Measurements from ENCODE around the gene PPIE.
"Not testable (repeated sequence)": the region's sequence is repeated elsewhere in the genome, so short reads cannot be mapped to it uniquely, and the experiment has no call there.

Gene PPIE

DNA sequence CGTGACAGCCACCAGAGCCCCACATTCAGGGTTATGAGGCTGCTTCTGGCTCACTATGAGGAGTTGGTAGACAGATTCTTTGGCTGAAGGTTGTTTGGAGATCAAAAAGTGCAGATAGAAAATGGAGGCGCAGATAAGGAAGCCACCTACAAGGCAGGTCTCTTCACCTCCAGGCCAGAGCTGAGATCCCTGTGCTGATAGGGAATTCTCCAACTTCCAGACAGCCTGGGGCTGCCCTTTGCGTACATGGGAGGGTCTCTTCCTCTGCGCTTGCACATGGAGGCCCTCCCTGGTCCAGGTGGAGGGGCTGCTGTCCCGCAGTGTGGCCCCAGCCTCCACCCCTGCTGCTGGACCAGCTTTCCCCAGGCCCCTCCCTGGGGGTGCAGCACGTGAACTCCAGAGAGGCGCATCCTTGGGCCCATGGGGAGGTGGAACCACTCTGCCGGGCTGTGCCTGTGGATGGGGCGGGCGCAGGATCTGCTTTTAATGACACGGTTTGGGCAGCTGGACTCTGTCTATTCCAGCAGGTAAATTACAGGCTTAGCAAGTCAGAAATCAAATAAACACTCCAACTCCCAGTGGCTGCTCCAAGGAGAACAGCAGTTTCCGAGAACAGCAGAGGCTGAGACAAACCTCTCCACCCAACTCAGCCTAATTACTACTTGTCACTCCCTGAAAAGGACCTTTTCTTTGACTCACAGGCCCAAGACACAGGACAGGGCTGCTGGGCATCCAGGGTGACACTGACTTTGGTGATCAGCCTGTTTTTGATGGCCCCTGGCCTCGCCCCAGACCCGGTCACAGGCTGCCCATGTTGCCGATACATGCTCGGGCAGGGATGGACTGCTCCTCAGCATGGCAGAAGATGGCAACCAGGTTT, 20.1 kb downstream of the PPIE start:
- H3K4me3 ChIP-seq (ENCODE audit: low read length), result no peak overlapping the region
- DNase-seq (ENCODE audit: low read depth), result no peak
- TF ChIP-seq, protein P1, sequence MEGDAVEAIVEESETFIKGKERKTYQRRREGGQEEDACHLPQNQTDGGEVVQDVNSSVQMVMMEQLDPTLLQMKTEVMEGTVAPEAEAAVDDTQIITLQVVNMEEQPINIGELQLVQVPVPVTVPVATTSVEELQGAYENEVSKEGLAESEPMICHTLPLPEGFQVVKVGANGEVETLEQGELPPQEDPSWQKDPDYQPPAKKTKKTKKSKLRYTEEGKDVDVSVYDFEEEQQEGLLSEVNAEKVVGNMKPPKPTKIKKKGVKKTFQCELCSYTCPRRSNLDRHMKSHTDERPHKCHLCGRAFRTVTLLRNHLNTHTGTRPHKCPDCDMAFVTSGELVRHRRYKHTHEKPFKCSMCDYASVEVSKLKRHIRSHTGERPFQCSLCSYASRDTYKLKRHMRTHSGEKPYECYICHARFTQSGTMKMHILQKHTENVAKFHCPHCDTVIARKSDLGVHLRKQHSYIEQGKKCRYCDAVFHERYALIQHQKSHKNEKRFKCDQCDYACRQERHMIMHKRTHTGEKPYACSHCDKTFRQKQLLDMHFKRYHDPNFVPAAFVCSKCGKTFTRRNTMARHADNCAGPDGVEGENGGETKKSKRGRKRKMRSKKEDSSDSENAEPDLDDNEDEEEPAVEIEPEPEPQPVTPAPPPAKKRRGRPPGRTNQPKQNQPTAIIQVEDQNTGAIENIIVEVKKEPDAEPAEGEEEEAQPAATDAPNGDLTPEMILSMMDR (conservative IDR thresholded peaks at IDR 0.05; ENCODE audit: low read length), result no peak

DNA sequence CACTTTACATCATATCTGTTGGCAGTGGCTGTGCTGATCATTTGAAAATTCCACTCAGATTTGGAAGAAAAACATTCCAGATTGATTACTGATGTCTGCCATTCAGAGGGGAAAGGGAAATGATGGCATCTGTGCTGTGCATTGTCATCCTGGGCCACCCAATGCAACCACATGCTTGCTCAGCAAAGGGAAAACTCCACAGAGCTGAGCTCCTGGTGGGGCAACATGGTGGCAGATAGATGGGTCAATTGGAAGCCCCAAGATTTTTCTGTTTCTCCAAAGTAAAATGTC, 20.7 kb downstream of the PPIE start:
- H3K4me3 ChIP-seq (ENCODE audit: low read length), result no peak overlapping the region
- TF ChIP-seq, protein P1 (conservative IDR thresholded peaks at IDR 0.05; ENCODE audit: low read length), result no peak
- no peak for DNase-seq (ENCODE audit: low read depth)

DNA sequence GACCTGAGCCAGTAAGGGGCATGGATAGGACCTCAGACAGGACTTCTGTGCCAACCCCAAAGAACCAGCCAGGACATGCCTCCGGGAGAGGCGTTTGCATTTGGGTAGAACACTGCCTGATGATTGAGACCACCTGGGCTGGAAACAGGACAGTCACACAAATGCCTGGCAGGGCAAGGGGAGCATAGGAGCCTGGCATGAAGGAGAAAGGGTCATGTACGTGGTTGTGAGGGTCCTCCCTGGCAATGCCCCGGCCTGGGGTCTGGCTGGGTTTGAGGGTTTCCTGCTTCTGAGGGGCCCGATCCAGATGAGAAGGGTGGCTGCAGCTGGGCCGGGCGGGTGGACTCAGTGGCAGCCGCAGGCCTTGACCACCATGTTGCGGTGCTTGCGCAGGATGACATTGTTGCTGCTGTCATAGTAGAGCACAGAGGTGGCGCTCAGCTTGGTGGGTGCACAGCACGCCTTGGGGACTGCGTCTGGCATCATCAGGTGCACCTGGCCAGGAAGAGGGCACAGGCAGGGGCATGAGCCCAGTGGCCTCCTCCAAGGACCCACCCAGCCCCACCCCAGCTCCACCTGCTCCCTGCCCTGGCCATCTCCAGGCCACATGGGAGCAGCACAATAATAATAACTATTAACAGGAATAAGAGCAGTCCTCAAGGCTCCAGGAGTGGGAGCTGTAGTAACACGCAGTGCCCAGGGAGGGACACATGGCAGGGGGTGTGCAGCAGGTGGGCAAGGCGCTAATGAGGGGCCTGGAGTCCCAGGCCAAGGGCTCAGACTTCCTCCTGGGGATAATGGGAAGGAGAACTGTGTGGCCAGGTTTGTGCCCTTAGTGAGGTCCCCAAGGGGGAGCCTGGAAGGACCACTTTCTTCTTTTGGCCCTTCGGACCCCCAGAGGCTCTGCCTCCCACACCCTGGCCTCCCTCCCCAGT, 21.7 kb downstream of the PPIE start:
- no peak overlapping the region for H3K4me3 ChIP-seq (ENCODE audit: low read length)
- TF ChIP-seq, protein P1 (conservative IDR thresholded peaks at IDR 0.05; ENCODE audit: low read length), result no peak
- no peak for DNase-seq (ENCODE audit: low read depth)

DNA sequence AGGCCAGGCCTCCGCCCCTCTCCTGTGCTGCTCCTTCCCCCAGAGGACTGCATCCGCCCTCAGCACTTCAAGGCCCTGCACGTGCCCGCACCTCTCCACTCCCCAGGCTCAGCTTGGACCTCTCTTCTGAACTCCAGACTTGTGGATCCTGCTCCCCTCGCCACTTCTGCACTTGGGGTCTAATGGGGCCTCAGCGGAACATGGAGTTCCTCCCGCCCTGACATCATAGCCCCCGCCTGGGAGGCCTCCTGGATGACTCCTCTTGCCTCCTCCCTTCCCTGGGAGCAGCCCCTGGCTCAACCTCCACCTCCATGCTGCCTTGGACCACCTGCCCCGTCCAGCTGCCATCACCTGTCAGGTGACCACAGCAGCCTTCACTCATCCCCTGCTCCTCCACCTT, 22.3 kb downstream of the PPIE start:
- DNase-seq (ENCODE audit: low read depth), result no peak
- TF ChIP-seq, protein P1 (conservative IDR thresholded peaks at IDR 0.05; ENCODE audit: low read length), result no peak
- no peak overlapping the region for H3K4me3 ChIP-seq (ENCODE audit: low read length)

DNA sequence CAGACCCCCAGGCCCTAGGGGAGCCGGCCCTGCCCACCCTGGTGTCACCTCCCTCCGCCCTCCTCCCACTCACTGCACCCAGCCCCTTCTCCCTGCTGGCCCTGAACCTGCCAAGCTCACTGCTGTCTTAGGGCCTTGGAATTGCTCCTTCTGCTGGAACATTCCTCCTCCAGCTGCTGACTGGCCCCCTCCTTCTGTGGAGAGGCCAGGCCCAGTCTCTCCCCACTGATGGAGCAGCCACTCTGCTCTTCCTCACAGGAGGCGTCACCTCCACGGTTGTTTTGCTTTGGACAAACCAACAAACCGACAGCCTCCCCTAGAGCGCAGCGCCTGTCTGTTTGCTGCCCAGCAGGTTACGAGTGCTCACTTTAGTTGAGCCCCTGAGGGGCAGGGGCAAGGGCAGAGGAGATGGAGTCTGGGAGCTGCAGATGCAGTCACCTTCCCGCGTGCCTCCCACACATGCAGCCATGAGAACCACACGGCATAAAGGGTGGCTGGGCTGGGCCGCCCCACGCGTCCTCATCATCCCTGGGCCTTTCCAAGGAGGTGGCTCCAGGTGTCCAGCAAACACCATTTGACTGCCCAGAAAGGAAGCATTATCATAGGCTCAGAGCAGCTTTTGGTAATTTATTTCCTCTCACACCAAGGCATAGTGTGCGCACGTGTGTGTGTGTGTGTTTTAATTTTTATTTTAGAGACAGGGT, 23.0 kb downstream of the PPIE start:
- DNase-seq (ENCODE audit: low read depth), result no peak
- no peak overlapping the region for H3K4me3 ChIP-seq (ENCODE audit: low read length)
- TF ChIP-seq, protein P1 (conservative IDR thresholded peaks at IDR 0.05; ENCODE audit: low read length), result no peak

DNA sequence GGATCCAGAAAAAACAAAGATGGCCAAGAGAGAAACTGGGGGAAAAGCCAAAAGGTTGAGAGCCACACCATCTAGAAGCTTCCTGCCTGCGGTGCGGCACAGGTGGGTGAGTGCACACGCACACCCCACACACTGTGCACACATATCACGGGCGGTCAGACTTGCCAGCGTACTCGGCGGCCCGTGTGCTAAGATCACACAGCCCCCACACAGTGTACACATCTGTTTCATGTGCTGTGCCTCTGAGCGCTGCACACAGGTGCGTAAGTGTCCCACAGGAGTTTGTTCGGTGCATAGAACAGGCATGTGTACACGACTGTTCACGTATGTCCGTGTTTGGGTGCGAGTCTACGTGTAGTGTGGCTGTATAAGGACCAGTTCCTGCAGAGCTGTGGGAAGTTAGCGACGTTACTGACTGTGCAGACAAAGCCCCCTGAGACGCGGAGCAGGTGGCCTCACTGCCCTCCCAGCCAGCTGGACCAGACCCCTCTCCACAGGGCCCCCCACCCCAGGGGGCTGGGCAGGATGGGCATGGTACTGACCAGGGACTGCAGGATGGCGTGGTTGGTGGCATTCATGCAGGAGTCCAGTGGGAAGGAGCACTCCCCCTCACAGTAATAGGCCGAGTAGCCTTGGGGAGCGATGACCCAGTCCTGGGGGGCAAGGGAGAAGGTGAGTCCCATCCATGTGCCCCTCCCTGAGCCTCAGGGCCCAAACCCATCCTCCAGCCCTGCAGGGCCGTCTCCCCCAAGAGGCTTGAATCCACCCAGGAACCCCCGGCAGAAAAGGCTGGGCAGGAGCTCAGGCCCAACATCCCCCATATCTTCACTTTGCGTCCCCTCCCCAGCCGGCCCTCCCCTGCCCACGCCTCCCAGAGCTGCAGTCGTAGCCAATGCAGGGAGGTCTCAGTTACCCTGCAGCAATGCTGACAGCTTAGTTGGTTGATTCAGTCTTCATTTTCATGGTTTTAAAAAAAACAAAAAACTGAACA, 24.2 kb downstream of the PPIE start:
- TF ChIP-seq, protein P1 (conservative IDR thresholded peaks at IDR 0.05; ENCODE audit: low read length), result no peak
- DNase-seq (ENCODE audit: low read depth), result no peak
- no peak overlapping the region for H3K4me3 ChIP-seq (ENCODE audit: low read length)

DNA sequence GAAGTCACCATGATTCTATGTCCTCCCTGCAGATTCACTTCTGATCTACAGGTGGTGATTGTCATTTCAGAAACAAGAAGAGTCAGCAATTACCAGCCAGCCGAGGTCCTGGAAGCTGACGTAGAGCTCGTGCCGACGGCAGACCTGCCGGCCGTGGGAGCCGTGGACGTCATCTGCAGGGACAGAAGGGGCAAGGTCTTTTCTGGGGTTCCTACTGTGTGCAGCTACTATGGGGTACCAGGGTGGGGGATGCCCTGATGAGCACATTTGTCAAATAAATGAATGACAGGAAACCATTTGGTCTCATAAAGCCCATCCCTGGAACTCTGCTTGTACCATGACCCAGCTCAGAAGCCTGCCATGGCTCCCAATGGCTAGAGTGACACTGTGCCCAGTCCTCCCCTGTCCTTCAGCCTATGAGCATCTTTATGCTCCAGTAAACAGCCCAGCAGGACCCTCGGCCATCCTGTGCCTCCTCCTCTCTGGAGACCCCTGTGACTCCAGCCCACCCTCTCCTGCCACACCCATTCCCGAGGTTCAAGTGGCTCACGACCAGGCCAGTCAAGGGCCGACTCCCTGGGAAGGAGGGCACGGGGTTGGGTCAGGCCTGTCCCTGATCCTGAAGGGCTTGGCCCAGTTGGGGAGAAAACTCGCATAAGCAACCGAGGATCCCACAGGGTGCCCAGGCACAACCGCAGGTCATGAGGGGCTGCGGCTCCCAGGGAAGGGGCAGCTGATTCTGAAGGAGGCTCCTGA, 25.1 kb downstream of the PPIE start:
- DNase-seq (ENCODE audit: low read depth); H3K4me3 ChIP-seq (ENCODE audit: low read length): not testable (repeated sequence)

DNA sequence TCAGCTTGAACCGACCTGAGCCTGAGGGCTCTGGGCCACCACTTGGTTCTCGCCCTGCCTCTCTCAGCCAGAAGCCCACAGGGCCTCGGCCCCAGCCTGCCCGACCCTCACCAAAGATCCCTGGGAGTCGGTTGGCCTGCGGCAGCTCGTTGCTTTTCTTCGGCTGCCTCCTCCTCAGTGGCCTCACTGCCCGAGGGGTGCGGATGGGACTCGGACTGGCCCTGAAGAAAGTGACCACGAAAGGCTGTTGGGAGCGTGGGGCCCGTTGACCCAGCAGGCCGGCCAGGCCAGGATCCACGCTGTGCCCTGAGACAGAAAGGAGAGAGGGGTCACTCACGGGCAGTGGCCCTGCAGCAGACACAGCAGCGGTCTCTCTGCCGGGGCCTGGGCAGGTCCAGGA, 25.8 kb downstream of the PPIE start:
- not testable (repeated sequence) for H3K4me3 ChIP-seq (ENCODE audit: low read length); DNase-seq (ENCODE audit: low read depth)

DNA sequence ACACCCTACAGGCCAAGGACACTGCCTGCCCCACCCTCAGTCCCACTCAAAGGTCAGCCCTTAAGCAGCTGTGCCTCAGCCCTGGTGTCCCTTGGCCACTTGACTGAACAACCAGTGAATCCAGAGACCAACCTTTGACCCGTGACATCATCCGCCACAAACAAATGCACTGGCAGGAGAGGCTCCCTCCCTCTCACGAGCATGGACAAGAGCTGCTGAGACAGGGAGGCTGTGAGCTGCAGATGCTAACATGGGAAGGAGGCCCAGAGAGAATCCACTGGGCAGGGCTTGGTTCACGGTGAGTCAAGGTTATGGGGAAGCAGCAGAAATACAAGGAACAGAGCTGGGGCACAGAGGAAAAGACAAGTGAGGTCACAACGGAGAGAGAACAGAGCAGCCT, 27.8 kb downstream of the PPIE start:
- not testable (repeated sequence) for DNase-seq (ENCODE audit: low read depth); H3K4me3 ChIP-seq (ENCODE audit: low read length)

All from AG10803 (cell line).